Measurements from ENCODE around the gene CLRN2.

The CLRN2 gene

DNA sequence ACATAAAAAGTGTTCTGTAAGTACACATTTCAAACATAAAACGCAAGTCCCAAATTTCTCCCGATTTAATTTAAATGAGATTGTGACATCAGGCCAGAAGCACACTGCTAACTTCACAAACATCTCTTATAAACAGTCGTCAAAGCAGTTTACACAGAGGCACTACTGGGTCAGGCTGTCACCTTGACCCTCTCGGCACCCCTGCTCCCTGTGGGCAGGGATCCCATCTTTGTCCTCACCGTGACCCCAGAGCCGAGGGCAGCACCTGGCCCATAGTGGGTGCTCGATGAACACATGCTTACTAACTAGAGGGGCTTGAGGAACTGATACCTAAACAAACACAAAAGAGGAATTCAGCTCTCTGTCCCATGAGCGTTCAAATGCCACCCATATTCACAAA is 25.2 kb upstream of the CLRN2 start:
- Histone ChIP-seq H3K27me3 (ENCODE audit: insufficient read depth, poor library complexity, severe bottlenecking) (no peaks in the 10 kb centered on the region), H3K4me3 (replicated peaks; ENCODE audit: insufficient read depth, low read length) (no peak overlapping the region), H3K27ac (replicated peaks) (no peak overlapping the region)
- TF ChIP-seq GABPA (IDR thresholded peaks at IDR 0.05; ENCODE audit: low read depth) (no peak), POLR2AphosphoS5 (IDR thresholded peaks at IDR 0.05; ENCODE audit: low read depth) (no peak), SPI1 (IDR thresholded peaks at IDR 0.05; ENCODE audit: borderline replicate concordance, low read depth) (no peak)
- TF ChIP-seq, protein P1, sequence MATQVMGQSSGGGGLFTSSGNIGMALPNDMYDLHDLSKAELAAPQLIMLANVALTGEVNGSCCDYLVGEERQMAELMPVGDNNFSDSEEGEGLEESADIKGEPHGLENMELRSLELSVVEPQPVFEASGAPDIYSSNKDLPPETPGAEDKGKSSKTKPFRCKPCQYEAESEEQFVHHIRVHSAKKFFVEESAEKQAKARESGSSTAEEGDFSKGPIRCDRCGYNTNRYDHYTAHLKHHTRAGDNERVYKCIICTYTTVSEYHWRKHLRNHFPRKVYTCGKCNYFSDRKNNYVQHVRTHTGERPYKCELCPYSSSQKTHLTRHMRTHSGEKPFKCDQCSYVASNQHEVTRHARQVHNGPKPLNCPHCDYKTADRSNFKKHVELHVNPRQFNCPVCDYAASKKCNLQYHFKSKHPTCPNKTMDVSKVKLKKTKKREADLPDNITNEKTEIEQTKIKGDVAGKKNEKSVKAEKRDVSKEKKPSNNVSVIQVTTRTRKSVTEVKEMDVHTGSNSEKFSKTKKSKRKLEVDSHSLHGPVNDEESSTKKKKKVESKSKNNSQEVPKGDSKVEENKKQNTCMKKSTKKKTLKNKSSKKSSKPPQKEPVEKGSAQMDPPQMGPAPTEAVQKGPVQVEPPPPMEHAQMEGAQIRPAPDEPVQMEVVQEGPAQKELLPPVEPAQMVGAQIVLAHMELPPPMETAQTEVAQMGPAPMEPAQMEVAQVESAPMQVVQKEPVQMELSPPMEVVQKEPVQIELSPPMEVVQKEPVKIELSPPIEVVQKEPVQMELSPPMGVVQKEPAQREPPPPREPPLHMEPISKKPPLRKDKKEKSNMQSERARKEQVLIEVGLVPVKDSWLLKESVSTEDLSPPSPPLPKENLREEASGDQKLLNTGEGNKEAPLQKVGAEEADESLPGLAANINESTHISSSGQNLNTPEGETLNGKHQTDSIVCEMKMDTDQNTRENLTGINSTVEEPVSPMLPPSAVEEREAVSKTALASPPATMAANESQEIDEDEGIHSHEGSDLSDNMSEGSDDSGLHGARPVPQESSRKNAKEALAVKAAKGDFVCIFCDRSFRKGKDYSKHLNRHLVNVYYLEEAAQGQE (IDR thresholded peaks at IDR 0.05; ENCODE audit: insufficient replicate concordance, low read depth), result no peak
- TF ChIP-seq, protein P2, sequence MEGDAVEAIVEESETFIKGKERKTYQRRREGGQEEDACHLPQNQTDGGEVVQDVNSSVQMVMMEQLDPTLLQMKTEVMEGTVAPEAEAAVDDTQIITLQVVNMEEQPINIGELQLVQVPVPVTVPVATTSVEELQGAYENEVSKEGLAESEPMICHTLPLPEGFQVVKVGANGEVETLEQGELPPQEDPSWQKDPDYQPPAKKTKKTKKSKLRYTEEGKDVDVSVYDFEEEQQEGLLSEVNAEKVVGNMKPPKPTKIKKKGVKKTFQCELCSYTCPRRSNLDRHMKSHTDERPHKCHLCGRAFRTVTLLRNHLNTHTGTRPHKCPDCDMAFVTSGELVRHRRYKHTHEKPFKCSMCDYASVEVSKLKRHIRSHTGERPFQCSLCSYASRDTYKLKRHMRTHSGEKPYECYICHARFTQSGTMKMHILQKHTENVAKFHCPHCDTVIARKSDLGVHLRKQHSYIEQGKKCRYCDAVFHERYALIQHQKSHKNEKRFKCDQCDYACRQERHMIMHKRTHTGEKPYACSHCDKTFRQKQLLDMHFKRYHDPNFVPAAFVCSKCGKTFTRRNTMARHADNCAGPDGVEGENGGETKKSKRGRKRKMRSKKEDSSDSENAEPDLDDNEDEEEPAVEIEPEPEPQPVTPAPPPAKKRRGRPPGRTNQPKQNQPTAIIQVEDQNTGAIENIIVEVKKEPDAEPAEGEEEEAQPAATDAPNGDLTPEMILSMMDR (IDR thresholded peaks at IDR 0.05; ENCODE audit: insufficient read depth, low read length), result no peak
- DNase-seq (ENCODE audit: low read depth in 1 of 2, low spot score in 1 of 2), result no peak

DNA sequence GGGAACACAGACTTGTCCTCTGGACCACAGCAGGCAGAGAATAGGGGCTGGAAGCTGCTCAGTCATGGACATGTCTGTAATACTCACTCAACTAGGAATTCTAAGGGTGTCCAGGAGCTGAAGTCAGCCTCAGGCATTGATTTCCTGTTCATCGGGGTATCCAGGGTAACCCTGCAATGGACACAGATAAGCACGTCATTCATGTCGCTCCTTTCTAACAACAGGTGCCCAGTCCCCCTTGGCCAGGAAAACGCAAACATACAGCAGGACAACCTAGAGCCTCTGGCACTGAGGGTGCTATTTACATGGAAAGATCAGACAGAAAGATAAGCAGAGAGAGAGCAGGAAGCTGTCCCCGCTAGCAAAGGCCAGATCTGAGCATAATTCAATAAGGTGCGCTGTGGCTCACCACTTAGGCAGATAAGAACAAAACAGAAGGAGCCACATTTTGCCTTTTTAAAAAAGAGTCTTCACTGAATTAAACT is 24.3 kb upstream of the CLRN2 start:
- TF ChIP-seq POLR2AphosphoS5 (IDR thresholded peaks at IDR 0.05; ENCODE audit: low read depth), result no peak
- TF ChIP-seq, protein P2 (IDR thresholded peaks at IDR 0.05; ENCODE audit: insufficient read depth, low read length), result no peak
- TF ChIP-seq, protein P1 (IDR thresholded peaks at IDR 0.05; ENCODE audit: insufficient replicate concordance, low read depth), result no peak
- no peak for TF ChIP-seq GABPA (IDR thresholded peaks at IDR 0.05; ENCODE audit: low read depth)
- TF ChIP-seq SPI1 (IDR thresholded peaks at IDR 0.05; ENCODE audit: borderline replicate concordance, low read depth), result no peak
- Histone ChIP-seq H3K4me3 (replicated peaks; ENCODE audit: insufficient read depth, low read length) (no peak overlapping the region), H3K27me3 (ENCODE audit: insufficient read depth, poor library complexity, severe bottlenecking) (no peaks in the 10 kb centered on the region), H3K27ac (replicated peaks) (no peak overlapping the region)
- DNase-seq (ENCODE audit: low read depth in 1 of 2, low spot score in 1 of 2), result no peak

DNA sequence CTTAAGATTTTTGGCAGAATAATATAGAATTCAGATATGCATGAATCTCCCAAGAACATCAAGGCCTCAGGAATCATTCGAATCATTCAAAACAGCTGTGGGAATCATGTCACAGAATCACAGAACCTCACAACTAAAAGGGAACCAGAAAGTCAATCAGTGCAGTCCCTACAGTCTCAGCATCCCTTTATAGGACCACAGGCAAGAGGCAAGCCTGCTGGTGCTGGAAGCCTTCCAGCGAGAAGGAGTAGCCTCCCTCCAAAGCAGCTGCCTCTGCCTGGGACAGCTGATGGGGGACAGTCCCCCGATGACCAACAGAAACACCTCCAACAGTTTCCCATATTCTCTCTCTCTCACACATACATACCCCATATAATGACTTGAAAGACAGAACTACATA is 23.8 kb upstream of the CLRN2 start:
- TF ChIP-seq GABPA (IDR thresholded peaks at IDR 0.05; ENCODE audit: low read depth) (no peak), SPI1 (IDR thresholded peaks at IDR 0.05; ENCODE audit: borderline replicate concordance, low read depth) (no peak), POLR2AphosphoS5 (IDR thresholded peaks at IDR 0.05; ENCODE audit: low read depth) (no peak)
- TF ChIP-seq, protein P2 (IDR thresholded peaks at IDR 0.05; ENCODE audit: insufficient read depth, low read length), result no peak
- TF ChIP-seq, protein P1 (IDR thresholded peaks at IDR 0.05; ENCODE audit: insufficient replicate concordance, low read depth), result no peak
- no peak for DNase-seq (ENCODE audit: low read depth in 1 of 2, low spot score in 1 of 2)
- Histone ChIP-seq H3K4me3 (replicated peaks; ENCODE audit: insufficient read depth, low read length) (no peak overlapping the region), H3K27ac (replicated peaks) (no peak overlapping the region), H3K27me3 (ENCODE audit: insufficient read depth, poor library complexity, severe bottlenecking) (no peaks in the 10 kb centered on the region)

Data from HL-60 (cell line).